HK-2 (cell line): Measurements from ENCODE around the gene MBTPS1.

Experiments
- DNase-seq: peaks from one replicate; pipeline ENCODE4 v3.0.0-alpha.2; 2018; ENCODE audit not compliant: unreplicated experiment

The MBTPS1 gene

GRCh38 chr16:84036131-84036530 is 80.6 kb downstream of the MBTPS1 start:
- DNase-seq = no peak

GRCh38 chr16:84034516-84034915 is 82.2 kb downstream of the MBTPS1 start:
- no peak for DNase-seq

- DNase-seq = no peak
Observed at GRCh38 chr16:84033251-84034195, 83.2 kb downstream of the MBTPS1 start.

- no peak for DNase-seq
Observed at GRCh38 chr16:84032458-84033178, 84.1 kb downstream of the MBTPS1 start.

- no peak for DNase-seq
Observed at GRCh38 chr16:84031556-84031955, 85.2 kb downstream of the MBTPS1 start.

GRCh38 chr16:84029297-84030047 is 87.3 kb downstream of the MBTPS1 start:
- DNase-seq = no peak

GRCh38 chr16:84027625-84028024 is 89.1 kb downstream of the MBTPS1 start:
- DNase-seq = no peak

GRCh38 chr16:84026606-84027005 is 90.1 kb downstream of the MBTPS1 start:
- no peak for DNase-seq

- DNase-seq = no peak
Observed at GRCh38 chr16:84024854-84025253, 91.9 kb downstream of the MBTPS1 start.

GRCh38 chr16:84022644-84023043 is 94.1 kb downstream of the MBTPS1 start:
- DNase-seq = no peak

- no peak for DNase-seq
Observed at GRCh38 chr16:84021488-84021887, 95.3 kb downstream of the MBTPS1 start.

GRCh38 chr16:84020353-84020752 is 96.4 kb downstream of the MBTPS1 start:
- no peak for DNase-seq

GRCh38 chr16:84018710-84019109 is 98.0 kb downstream of the MBTPS1 start:
- no peak for DNase-seq

- no peak for DNase-seq
Observed at GRCh38 chr16:84016477-84016876, 100.3 kb downstream of the MBTPS1 start.

GRCh38 chr16:84015399-84015798 is 101.3 kb downstream of the MBTPS1 start:
- DNase-seq = no peak

- no peak for DNase-seq
Observed at GRCh38 chr16:84014570-84015327, 102.0 kb downstream of the MBTPS1 start.

GRCh38 chr16:84013787-84014569 is 102.8 kb downstream of the MBTPS1 start:
- DNase-seq = peak; percentile 72

GRCh38 chr16:84009282-84009681 is 107.5 kb downstream of the MBTPS1 start:
- no peak for DNase-seq

- DNase-seq = no peak
Observed at GRCh38 chr16:84007965-84008364, 108.8 kb downstream of the MBTPS1 start.

- no peak for DNase-seq
Observed at GRCh38 chr16:84007520-84007919, 109.2 kb downstream of the MBTPS1 start.

GRCh38 chr16:84005391-84005790 is 111.4 kb downstream of the MBTPS1 start:
- DNase-seq = no peak
